Activated T-helper 17 cell treated with anti-CD3 and anti-CD28 coated beads, Interleukin-2, amount 50 U/mL, for 72 hours (primary cell): ENCODE results near the gene ESR1. TPM values are rescaled to one million over a fixed set of nuclear protein-coding genes. Genes with fewer than 3 reads are reported as not detected.
A peak's percentile ranks its signal among the peaks of the same experiment; 100 is the strongest.

Source experiments
- ATAC-seq: fragments of 150-1000 bp; cut with Tn5 transposase; replicated peaks from 2 replicates; pipeline ENCODE4 v1.10.0; 2021; ENCODE audit warnings: mild to moderate bottlenecking, moderate library complexity
- H3K27ac Mint-ChIP-seq: one replicate; pipeline ENCODE4 v1.8.0; 2022; ENCODE audit warnings: mixed read lengths
- H3K27me3 Mint-ChIP-seq: one replicate; pipeline ENCODE4 v1.8.0; 2022; ENCODE audit warnings: mixed read lengths
- H3K36me3 Mint-ChIP-seq: one replicate; pipeline ENCODE4 v1.8.0; 2022; ENCODE audit warnings: low read depth, mild to moderate bottlenecking, mixed read lengths
- H3K4me1 Mint-ChIP-seq: one replicate; pipeline ENCODE4 v1.8.0; 2022; ENCODE audit warnings: mixed read lengths
- H3K4me3 Mint-ChIP-seq: one replicate; pipeline ENCODE4 v1.8.0; 2022; ENCODE audit warnings: mild to moderate bottlenecking, mixed read lengths
- H3K9me3 Mint-ChIP-seq: one replicate; pipeline ENCODE4 v1.8.0; 2022; ENCODE audit warnings: mixed read lengths
- total RNA-seq, 2 donors: library from RNA; stranded (reverse); gene quantifications; one replicate each; pipeline ENCODE4 v1.2.3, GENCODE V29; 2022

Gene ESR1
- under 1 TPM in 1 of 2 donors, not detected in 1; 0.50 TPM for total RNA-seq

- no peaks in the 10 kb centered on the region for H3K9me3 Mint-ChIP-seq
- peak within 1 kb of the TSS; percentile 56 for H3K4me3 Mint-ChIP-seq
- H3K27ac Mint-ChIP-seq = no peak within 1 kb of the TSS
- no peak for ATAC-seq
- no peaks in the 10 kb centered on the region for H3K4me1 Mint-ChIP-seq
- peaks cover 4% of the 10 kb centered on the region for H3K36me3 Mint-ChIP-seq
- H3K27me3 Mint-ChIP-seq = peaks cover 52% of the 10 kb centered on the region
Measured at GRCh38 chr6:151807513-151808370, at the start of gene ESR1. Gene ESR1, plus strand, starts transcription at chr6:151807682. Its CDS starts 231 bp downstream, at chr6:151807913.

GRCh38 chr6:151760486-151760885 lies 47.0 kb upstream of the ESR1 start:
- H3K27ac Mint-ChIP-seq = no peak overlapping the region
- no peak overlapping the region for H3K4me3 Mint-ChIP-seq
- peaks cover 9% of the 10 kb centered on the region for H3K27me3 Mint-ChIP-seq
- no peaks in the 10 kb centered on the region for H3K9me3 Mint-ChIP-seq
- H3K36me3 Mint-ChIP-seq = no peaks in the 10 kb centered on the region
- ATAC-seq = no peak
- peaks cover 20% of the 10 kb centered on the region for H3K4me1 Mint-ChIP-seq

GRCh38 chr6:151761851-151762250 lies 45.6 kb upstream of the ESR1 start:
- ATAC-seq = no peak
- no peak overlapping the region for H3K27ac Mint-ChIP-seq
- peaks cover 9% of the 10 kb centered on the region for H3K27me3 Mint-ChIP-seq
- H3K9me3 Mint-ChIP-seq = no peaks in the 10 kb centered on the region
- no peaks in the 10 kb centered on the region for H3K36me3 Mint-ChIP-seq
- H3K4me1 Mint-ChIP-seq = peaks cover 20% of the 10 kb centered on the region
- H3K4me3 Mint-ChIP-seq = no peak overlapping the region

- Mint-ChIP-seq H3K4me3 (no peak overlapping the region), H3K27me3 (peaks cover 9% of the 10 kb centered on the region), H3K27ac (no peak overlapping the region), H3K36me3 (no peaks in the 10 kb centered on the region), H3K9me3 (no peaks in the 10 kb centered on the region), H3K4me1 (peaks cover 11% of the 10 kb centered on the region)
- no peak for ATAC-seq
Measured at GRCh38 chr6:151762817-151763216, 44.7 kb upstream of the ESR1 start.

GRCh38 chr6:151763303-151763702 lies 44.2 kb upstream of the ESR1 start:
- Mint-ChIP-seq H3K4me3 (no peak overlapping the region), H3K27ac (no peak overlapping the region), H3K9me3 (no peaks in the 10 kb centered on the region), H3K27me3 (peaks cover 9% of the 10 kb centered on the region), H3K36me3 (no peaks in the 10 kb centered on the region), H3K4me1 (peaks cover 7% of the 10 kb centered on the region)
- ATAC-seq = no peak

GRCh38 chr6:151763938-151764680 lies 43.4 kb upstream of the ESR1 start:
- peak; percentile 72 for ATAC-seq
- peak overlapping the region; percentile 5 for H3K4me3 Mint-ChIP-seq

GRCh38 chr6:151765444-151765886 lies 42.0 kb upstream of the ESR1 start:
- Mint-ChIP-seq H3K4me1 (peaks cover 7% of the 10 kb centered on the region), H3K4me3 (no peak overlapping the region), H3K27me3 (peaks cover 15% of the 10 kb centered on the region), H3K36me3 (no peaks in the 10 kb centered on the region), H3K27ac (no peak overlapping the region), H3K9me3 (no peaks in the 10 kb centered on the region)
- ATAC-seq = peak; percentile 52

More at GRCh38 chr6:151763938-151764680, 43.4 kb upstream of the ESR1 start:
- H3K4me1 Mint-ChIP-seq = peaks cover 7% of the 10 kb centered on the region
- H3K36me3 Mint-ChIP-seq = no peaks in the 10 kb centered on the region
- H3K27me3 Mint-ChIP-seq = peaks cover 9% of the 10 kb centered on the region
- no peaks in the 10 kb centered on the region for H3K9me3 Mint-ChIP-seq
- H3K27ac Mint-ChIP-seq = no peak overlapping the region

GRCh38 chr6:151772446-151772845 lies 35.0 kb upstream of the ESR1 start:
- no peaks in the 10 kb centered on the region for H3K4me1 Mint-ChIP-seq
- H3K27ac Mint-ChIP-seq = no peak overlapping the region
- no peaks in the 10 kb centered on the region for H3K36me3 Mint-ChIP-seq
- H3K4me3 Mint-ChIP-seq = no peak overlapping the region
- no peaks in the 10 kb centered on the region for H3K9me3 Mint-ChIP-seq
- no peak for ATAC-seq
- H3K27me3 Mint-ChIP-seq = peaks cover 13% of the 10 kb centered on the region

- no peak for ATAC-seq
- Mint-ChIP-seq H3K27ac (no peak overlapping the region), H3K4me3 (no peak overlapping the region), H3K4me1 (no peaks in the 10 kb centered on the region), H3K36me3 (no peaks in the 10 kb centered on the region), H3K9me3 (no peaks in the 10 kb centered on the region), H3K27me3 (peaks cover 13% of the 10 kb centered on the region)
Measured at GRCh38 chr6:151773382-151773781, 34.1 kb upstream of the ESR1 start.

GRCh38 chr6:151782560-151782959 lies 24.9 kb upstream of the ESR1 start:
- Mint-ChIP-seq H3K9me3 (peaks cover 1% of the 10 kb centered on the region), H3K27me3 (peaks cover 11% of the 10 kb centered on the region), H3K36me3 (no peaks in the 10 kb centered on the region), H3K4me1 (no peaks in the 10 kb centered on the region), H3K4me3 (no peak overlapping the region), H3K27ac (no peak overlapping the region)
- no peak for ATAC-seq

- Mint-ChIP-seq H3K36me3 (no peaks in the 10 kb centered on the region), H3K27ac (no peak overlapping the region)
- no peak for ATAC-seq
Measured at GRCh38 chr6:151783692-151784091, 23.8 kb upstream of the ESR1 start.

GRCh38 chr6:151784441-151785214 lies 22.9 kb upstream of the ESR1 start:
- ATAC-seq = no peak
- Mint-ChIP-seq H3K27ac (no peak overlapping the region), H3K27me3 (peaks cover 14% of the 10 kb centered on the region), H3K4me3 (no peak overlapping the region), H3K36me3 (no peaks in the 10 kb centered on the region), H3K4me1 (no peaks in the 10 kb centered on the region), H3K9me3 (peaks cover 5% of the 10 kb centered on the region)

More at GRCh38 chr6:151783692-151784091, 23.8 kb upstream of the ESR1 start:
- no peaks in the 10 kb centered on the region for H3K4me1 Mint-ChIP-seq
- H3K27me3 Mint-ChIP-seq = peaks cover 14% of the 10 kb centered on the region
- H3K4me3 Mint-ChIP-seq = no peak overlapping the region
- H3K9me3 Mint-ChIP-seq = peaks cover 5% of the 10 kb centered on the region

GRCh38 chr6:151796842-151797530 lies 10.5 kb upstream of the ESR1 start:
- ATAC-seq = no peak
- no peaks in the 10 kb centered on the region for H3K4me1 Mint-ChIP-seq
- no peak overlapping the region for H3K4me3 Mint-ChIP-seq
- H3K36me3 Mint-ChIP-seq = no peaks in the 10 kb centered on the region
- H3K27ac Mint-ChIP-seq = no peak overlapping the region
- H3K9me3 Mint-ChIP-seq = no peaks in the 10 kb centered on the region
- H3K27me3 Mint-ChIP-seq = peaks cover 15% of the 10 kb centered on the region

- Mint-ChIP-seq H3K4me1 (no peaks in the 10 kb centered on the region), H3K9me3 (no peaks in the 10 kb centered on the region), H3K4me3 (no peak overlapping the region), H3K36me3 (peaks cover 4% of the 10 kb centered on the region), H3K27me3 (peaks cover 37% of the 10 kb centered on the region), H3K27ac (no peak overlapping the region)
- no peak for ATAC-seq
Measured at GRCh38 chr6:151803743-151804142, 3.7 kb upstream of the ESR1 start.
